Measurements from ENCODE around the gene CHRNA5.

Gene CHRNA5

DNA sequence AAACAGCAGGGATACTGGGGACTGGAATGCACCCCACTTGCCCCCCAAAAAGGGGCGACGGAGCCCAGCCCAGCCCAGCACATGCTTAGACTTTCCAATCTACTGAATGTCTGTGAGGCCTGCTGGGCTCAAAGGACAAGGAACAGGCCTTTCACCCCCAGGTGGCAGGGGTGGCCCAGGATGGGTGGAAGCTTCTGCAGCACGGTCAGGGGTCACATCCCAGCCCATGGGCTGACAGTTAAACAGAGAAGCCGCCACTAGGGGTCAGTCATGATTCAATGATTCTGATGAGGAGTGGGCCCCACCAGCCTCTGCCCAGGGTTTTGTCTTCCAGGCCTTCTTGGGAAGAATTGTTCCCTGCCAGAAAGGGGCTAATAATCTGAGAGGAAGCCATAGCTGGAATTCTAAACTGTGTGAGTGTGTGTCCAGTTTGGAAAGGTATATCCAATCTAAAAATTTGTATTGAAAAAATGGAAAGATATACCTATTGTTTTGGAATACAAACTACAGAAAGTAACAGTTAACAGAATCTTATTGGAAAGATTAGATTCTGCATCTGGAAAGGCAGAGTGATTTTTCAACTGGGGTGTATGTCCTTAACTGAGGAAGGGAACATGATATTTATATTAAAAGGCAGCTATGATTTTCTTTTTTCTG is 73.5 kb downstream of the CHRNA5 start:
- peak; percentile 77 for DNase-seq (ENCODE audit: low spot score)
- ATAC-seq (ENCODE audit: low read depth): peak; percentile 57
- TF ChIP-seq, protein P1, sequence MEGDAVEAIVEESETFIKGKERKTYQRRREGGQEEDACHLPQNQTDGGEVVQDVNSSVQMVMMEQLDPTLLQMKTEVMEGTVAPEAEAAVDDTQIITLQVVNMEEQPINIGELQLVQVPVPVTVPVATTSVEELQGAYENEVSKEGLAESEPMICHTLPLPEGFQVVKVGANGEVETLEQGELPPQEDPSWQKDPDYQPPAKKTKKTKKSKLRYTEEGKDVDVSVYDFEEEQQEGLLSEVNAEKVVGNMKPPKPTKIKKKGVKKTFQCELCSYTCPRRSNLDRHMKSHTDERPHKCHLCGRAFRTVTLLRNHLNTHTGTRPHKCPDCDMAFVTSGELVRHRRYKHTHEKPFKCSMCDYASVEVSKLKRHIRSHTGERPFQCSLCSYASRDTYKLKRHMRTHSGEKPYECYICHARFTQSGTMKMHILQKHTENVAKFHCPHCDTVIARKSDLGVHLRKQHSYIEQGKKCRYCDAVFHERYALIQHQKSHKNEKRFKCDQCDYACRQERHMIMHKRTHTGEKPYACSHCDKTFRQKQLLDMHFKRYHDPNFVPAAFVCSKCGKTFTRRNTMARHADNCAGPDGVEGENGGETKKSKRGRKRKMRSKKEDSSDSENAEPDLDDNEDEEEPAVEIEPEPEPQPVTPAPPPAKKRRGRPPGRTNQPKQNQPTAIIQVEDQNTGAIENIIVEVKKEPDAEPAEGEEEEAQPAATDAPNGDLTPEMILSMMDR (IDR thresholded peaks at IDR 0.05; ENCODE audit: poor library complexity, severe bottlenecking): peak; percentile 90
- H3K36me3 ChIP-seq (ENCODE audit: low read depth): no peaks in the 10 kb centered on the region
- no peak overlapping the region for H3K4me3 ChIP-seq (ENCODE audit: severe bottlenecking)
- H3K27me3 ChIP-seq (ENCODE audit: insufficient read depth, poor library complexity, severe bottlenecking): no peaks in the 10 kb centered on the region
- no peaks in the 10 kb centered on the region for H3K9me3 ChIP-seq (ENCODE audit: severe bottlenecking)
- no peak overlapping the region for H3K27ac ChIP-seq (ENCODE audit: poor library complexity, severe bottlenecking)
- H3K4me1 ChIP-seq (ENCODE audit: insufficient read depth, poor library complexity, severe bottlenecking): no peaks in the 10 kb centered on the region

DNA sequence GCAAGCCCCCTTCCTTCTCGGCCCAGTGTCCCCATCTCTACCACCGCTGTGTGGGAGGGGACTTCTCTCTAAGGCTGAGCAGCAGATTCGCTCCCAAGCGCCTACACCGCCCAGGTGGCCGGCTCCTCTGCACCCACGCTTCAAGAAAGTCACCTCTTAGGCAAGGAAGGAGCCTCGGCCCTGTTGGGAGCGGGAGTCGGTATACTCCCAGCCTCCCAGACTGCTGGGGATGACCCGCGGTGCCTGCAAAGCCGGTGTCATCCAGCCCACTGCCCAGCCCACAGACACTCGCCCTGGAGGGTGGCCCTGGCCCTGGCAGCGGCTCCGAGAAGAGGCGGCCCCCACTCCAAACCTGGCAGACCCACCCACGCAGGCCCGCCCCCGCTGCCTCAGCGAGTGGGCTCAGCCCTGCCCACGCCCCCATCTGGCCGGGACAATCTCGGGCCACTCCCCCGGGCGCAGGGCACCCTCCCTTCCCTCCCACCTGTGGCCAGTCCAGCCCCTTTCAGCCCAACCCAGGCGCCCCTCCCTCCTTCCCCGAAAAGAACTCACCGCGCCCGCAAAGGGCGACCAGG is 75.3 kb downstream of the CHRNA5 start:
- Histone ChIP-seq H3K27me3 (ENCODE audit: insufficient read depth, poor library complexity, severe bottlenecking) (no peaks in the 10 kb centered on the region), H3K36me3 (ENCODE audit: low read depth) (no peaks in the 10 kb centered on the region), H3K9me3 (ENCODE audit: severe bottlenecking) (no peaks in the 10 kb centered on the region), H3K4me3 (ENCODE audit: severe bottlenecking) (peak overlapping the region; percentile 37), H3K4me1 (ENCODE audit: insufficient read depth, poor library complexity, severe bottlenecking) (no peaks in the 10 kb centered on the region), H3K27ac (ENCODE audit: poor library complexity, severe bottlenecking) (no peak overlapping the region)
- peak; percentile 72 for DNase-seq (ENCODE audit: low spot score)
- TF ChIP-seq, protein P1 (IDR thresholded peaks at IDR 0.05; ENCODE audit: poor library complexity, severe bottlenecking): no peak
- ATAC-seq (ENCODE audit: low read depth): peak; percentile 49

DNA sequence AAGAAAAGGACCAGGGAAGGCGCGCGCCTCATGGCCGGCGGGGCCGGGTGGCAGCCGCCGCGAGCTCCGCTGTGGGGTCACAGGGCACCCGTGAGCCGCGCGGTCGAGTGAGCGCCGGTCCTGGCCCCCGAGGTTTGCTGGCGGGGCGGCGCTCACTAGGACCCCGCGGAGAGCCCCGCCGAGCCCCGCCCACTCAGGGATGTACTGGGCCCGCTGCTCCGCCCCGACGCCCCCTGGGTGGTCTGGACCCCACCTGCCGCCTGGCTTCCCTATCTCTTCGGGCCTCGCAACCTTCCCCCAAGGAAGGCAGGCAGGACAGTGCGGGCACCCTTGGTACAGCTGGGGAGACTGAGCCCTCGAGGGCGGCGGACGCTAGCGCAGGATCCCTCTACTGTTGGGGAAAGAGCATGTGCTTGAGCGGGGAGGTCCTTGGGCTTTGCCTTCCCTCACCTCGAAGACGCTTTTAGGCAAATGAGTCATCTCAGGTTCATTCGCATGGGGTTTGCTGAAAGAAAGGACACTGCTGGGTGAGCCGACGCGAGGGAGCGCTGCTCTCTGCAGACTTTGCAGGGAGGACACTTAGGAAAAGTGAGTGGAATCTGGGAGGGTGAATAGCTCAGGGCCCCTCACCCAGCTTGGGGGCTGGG is 75.9 kb downstream of the CHRNA5 start, which contains the start of gene CHRNB4:
Gene CHRNB4, minus strand, starts transcription at position 109 of the 647 bp plus-strand sequence. Its CDS starts 77 bp downstream, at position 32.
- H3K27me3 ChIP-seq (ENCODE audit: insufficient read depth, poor library complexity, severe bottlenecking): no peaks in the 10 kb centered on the region
- no peaks in the 10 kb centered on the region for H3K9me3 ChIP-seq (ENCODE audit: severe bottlenecking)
- TF ChIP-seq, protein P1 (IDR thresholded peaks at IDR 0.05; ENCODE audit: poor library complexity, severe bottlenecking): peak; percentile 20
- ATAC-seq (ENCODE audit: low read depth): peak; percentile 73
- no peaks in the 10 kb centered on the region for H3K4me1 ChIP-seq (ENCODE audit: insufficient read depth, poor library complexity, severe bottlenecking)
- DNase-seq (ENCODE audit: low spot score): peak; percentile 64
- no peak within 1 kb of the TSS for H3K27ac ChIP-seq (ENCODE audit: poor library complexity, severe bottlenecking)
- H3K4me3 ChIP-seq (ENCODE audit: severe bottlenecking): peak within 1 kb of the TSS; percentile 37
- no peaks in the 10 kb centered on the region for H3K36me3 ChIP-seq (ENCODE audit: low read depth)

DNA sequence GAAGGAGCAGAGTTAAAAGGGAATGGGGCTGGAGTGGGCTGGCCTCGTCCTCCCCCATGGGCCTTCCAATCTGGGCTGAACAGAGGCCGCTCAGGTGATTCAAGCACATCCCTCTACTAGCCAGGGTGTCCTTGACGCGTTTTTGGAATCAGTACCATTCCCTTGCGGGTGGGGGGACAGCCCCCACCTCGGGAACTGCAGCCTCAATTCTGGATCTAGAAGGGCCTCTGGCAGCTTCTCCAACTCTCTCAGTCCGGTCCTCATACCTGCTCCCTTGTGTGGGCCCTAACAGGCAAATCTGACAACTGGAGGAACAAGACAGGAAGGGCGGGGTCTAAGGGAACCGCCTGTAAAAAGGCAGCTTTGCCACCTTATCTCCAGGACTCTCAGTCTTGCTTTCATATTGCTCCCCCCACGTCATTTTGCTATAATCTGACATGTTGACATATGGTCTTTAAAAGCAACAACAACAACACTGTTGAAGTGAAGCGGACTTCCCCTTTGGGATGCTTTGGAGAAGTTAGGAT is 76.5 kb downstream of the CHRNA5 start:
- Histone ChIP-seq H3K4me1 (ENCODE audit: insufficient read depth, poor library complexity, severe bottlenecking) (no peaks in the 10 kb centered on the region), H3K27me3 (ENCODE audit: insufficient read depth, poor library complexity, severe bottlenecking) (no peaks in the 10 kb centered on the region), H3K27ac (ENCODE audit: poor library complexity, severe bottlenecking) (no peak overlapping the region), H3K4me3 (ENCODE audit: severe bottlenecking) (no peak overlapping the region), H3K36me3 (ENCODE audit: low read depth) (no peaks in the 10 kb centered on the region), H3K9me3 (ENCODE audit: severe bottlenecking) (no peaks in the 10 kb centered on the region)
- ATAC-seq (ENCODE audit: low read depth): no peak
- TF ChIP-seq, protein P1 (IDR thresholded peaks at IDR 0.05; ENCODE audit: poor library complexity, severe bottlenecking): no peak
- DNase-seq (ENCODE audit: low spot score): no peak
